SIG-M5 (cell line): ENCODE results near the gene KRT4.

Experiments
- DNase-seq: peaks from one replicate; lab custom pipeline; 2025; lab: John Stamatoyannopoulos, UW

KRT4 gene

DNA sequence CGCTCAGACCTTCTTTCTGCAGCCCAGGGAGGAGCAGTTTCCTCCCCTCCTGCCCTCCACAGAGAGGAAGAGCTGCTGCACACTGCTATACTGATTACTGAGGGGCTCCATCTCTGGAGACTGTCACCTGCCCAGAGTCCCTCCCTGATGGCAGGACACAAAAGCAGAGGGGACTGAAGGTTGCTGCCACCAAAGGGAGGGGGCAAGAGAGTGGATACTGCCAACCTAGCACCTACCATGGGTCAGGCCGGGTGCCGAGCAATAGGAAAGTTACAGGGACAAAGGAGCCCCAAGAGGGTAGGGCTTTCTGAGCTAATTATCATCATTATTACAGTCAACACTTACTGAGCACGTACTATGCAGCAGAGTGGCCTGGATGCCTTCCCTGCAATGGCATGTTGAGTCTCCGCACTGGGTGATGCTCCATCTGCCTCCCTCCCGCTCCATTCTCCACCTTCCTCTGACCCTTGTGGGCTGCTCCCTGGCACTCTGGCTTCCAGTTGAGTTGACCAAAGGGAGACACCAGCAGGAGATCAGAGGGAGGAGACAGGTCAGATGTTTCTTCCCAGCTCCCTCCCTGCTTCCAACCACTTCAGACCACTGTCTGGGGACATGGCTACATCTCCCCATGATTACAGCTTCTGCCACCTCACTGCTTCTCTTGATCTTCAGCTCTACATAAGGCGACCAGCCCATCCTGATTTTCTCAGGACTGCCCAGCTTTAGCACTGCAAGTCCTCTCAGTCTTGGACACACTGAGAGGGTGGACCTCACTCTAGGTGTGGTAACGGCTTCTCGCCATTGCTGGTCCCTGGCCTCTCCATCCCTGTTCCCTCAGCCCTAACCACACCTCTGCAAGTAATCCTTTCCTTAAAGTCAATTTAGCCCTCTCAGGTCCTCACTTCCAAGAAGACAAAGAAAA lies 22.8 kb upstream of the KRT4 start:
- DNase-seq = no peak

DNA sequence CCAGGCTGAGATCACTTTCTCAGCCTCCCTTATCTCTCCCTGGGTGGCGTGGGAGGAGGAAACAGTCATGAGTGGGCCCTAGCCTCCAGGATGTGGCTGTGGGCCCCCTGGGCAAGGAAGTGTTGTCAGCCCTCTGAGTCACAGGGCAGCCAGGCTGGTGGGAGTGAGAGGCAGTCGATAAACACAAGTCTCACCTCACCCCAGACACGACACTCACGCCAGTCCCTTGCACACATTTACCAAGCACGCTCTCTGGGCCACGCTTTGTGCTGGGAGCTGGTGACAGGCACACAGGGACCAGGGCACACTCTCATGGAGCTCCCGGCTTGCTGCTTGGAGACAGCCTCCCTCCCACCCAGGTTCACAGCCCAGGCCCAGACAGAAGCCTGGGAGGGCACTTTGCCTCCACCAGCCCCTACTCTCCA lies 22.1 kb upstream of the KRT4 start:
- no peak for DNase-seq

DNA sequence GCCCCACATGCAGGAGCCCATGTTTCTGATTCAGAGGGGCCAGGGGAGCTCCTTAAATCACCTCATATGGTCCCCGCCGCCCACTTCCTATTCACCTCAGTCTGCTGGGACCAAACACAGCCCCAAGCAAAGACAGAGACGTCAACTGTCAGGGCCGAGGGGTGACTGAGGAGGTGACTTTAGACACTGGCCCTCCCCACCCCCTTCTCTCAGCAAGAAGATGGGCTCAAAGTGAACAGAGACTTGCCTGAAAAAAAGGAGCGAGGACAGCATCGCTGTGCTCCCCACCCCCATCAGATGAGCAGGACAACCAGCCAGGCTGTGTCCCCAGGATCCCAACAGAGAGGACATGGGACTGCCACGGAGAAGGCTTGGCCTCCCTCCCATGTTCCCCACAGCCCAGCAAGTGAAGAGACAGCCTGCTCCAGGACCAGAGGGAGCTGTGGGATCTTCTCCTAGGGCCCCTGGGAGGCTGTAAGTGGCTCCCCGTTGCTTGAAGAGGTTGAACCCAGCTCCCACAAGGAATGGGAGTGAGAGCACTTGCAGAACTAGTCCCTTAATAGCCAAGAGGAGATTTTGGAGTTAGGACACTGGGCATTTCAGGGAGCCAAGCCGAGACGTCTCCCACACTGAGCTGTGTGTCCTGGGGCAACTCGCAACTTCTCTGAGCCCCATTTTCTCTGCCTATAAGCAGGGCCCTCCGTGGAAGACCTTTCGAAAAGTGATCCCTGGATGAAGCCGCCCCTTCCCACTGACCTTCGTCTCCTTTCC lies 21.5 kb upstream of the KRT4 start:
- DNase-seq = no peak

DNA sequence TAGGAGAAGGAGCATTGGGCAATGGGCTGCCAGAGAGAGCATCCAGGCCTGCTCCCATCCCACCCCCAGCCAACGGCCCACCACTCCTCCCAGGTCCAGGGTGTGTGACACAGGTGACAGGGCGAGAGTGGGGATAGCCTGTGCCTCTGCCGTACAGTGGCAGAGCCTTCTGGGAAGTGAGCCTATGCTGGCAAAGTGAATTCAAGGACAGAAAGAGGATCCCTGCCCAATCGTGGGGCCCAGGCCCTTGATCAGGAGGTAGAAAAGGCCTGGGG lies 20.7 kb upstream of the KRT4 start:
- DNase-seq = no peak

DNA sequence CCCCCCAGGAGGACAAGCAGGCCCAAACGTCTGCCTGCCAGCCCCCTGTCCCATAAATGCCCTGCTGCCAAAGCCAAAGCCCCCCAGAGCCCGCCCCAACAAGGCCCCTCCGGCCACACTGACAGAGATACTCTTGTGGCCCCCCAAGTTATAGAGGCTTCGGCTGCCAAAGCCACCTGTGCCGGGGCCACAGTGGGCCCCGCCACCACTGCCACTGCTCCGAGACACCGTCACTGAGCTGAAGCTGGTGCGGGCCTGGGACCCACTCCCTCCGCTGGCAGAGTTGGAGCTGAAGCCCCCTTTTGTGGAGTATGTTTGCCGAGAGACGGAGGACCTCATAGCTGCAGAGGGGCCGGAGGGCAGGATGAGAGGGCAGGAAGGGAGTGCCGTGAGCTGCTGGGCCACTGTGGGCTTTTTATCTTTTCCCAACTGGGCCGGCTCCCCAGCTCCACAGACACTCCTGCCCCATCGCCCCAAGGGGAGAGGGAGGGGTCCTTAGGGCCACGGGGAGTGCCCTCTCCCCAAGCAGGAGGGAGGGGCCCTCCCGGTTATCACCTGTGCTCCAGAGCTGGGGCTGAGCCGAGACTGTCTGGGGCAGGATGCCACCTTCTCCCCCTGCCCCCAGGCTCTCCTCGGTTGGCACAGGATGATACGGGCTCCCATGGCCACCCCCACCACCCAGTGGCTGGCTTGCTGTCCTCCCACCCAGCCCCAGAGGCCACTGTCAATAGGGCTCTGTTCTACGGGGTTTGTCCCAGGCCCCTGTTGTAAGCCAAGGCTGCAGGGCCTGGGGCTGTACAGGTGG lies 20.2 kb upstream of the KRT4 start, which contains the start of gene KRT79:
Gene KRT79, minus strand, starts transcription at position 390 of the 805 bp plus-strand sequence. Its CDS starts 51 bp downstream, at position 339.
- DNase-seq = no peak

DNA sequence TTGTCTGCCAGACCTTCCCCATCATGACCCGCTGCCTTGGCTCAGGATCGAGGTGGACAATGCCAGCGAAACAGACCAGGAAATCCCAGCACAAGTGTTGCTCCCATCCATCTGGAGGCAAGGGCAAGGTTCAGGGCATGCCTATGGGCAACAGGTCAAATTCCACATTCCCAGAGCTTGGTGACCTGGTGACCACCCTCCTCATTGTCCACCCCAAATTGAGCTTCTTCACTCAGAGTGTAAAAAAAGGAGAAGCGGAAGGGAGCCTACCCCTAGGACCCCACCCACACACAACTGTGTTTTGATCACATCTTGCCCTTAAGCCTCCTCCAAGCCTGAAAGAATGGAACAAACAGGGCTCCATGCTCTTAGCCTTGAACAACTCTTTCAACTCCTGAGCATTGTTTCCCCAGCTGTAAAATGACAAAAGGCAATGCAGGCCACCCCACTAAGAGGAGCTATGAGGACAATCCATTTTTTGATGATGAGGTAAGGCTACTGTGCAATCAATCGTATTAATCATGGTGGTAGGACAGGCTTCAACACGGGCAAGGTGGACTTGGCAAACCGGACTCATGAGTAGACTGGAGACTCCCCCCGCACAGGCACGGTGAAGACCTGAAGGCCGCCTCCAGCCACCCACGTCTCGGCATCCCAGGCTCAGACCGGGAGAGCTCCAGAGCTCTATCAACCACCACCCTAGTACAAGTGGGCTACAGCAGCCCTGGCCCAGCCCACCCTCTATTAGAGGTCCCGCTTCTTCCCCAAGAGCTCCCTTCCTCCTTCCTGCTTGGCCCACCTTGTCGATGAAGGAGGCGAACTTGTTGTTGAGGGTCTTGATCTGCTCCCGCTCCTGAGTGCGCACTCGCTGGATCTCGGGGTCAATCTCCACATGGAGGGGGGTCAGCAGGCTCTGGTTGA lies 19.3 kb upstream of the KRT4 start:
- DNase-seq = no peak

DNA sequence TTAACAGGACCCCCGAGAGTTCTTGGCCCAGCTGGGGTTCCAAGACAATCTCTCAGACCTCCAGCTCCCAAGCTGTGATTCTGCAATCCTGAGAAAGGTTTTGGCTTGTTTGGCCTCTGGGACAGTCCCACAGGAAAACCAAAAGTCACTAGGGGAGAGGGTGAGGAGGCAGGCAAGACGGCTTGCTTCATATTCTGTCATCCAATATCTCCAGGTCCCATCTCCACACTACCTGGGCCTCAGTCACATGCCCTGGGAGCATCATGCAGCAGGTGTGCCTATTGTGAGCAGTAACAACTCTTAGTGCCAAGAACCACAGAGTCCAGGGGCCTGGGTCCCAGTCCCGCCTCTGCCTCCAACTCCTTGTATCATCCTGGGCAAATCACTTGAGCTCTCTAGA lies 18.5 kb upstream of the KRT4 start:
- no peak for DNase-seq

DNA sequence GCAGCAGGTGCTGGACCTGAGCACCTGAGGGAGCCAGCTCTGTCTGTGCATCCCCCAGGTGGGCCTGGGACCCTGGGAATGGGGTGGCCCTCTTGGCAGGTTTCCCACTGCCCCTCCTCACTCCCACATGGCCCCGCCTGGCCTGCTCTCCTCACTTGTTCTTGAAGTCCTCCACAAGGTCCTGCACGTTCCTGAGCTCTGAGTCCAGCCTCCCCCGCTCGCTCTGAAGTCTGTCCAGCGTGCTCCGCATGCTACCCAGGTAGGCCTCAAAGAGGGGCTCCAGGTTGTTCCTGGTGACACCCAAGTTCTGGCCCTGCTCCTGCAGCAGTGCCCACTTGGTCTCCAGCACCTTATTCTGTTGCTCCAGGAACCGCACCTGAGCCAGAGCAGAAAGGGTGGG lies 17.3 kb upstream of the KRT4 start:
- no peak for DNase-seq

DNA sequence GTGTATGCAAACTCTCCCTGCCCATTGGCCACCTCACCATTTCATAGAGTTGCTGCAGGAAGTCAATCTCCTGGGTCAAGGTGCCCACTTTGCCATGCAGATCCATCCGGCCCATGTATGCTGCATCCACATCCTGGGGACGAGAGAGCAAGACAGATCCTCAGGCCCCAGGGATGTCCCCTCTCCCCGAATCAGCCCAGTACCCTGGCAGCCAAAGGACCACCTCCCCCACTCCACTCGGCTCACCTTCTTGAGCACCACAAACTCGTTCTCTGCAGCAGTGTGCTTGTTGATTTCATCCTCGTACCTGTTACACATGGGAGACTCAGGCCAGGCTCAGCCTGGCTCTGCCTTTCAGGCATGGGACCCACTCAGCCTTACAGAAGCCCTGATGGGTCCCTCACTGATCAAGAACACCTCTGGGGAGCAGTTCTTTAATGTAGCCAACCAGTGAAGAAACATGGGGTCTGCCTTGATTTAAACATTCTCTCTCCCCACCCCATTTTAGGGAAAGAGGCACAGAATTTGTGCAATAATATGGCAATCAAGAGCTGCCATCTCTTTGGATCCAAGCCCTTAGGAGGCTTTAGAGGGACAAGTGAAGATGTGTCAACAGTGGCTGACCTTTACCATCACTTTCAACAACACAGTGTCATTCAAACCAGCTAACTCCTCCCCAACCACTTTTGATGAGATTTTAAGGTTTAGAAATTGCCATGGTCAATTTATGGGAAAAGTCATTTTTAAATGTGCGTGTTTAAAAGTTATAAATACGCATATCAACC lies 16.3 kb upstream of the KRT4 start:
- no peak for DNase-seq

DNA sequence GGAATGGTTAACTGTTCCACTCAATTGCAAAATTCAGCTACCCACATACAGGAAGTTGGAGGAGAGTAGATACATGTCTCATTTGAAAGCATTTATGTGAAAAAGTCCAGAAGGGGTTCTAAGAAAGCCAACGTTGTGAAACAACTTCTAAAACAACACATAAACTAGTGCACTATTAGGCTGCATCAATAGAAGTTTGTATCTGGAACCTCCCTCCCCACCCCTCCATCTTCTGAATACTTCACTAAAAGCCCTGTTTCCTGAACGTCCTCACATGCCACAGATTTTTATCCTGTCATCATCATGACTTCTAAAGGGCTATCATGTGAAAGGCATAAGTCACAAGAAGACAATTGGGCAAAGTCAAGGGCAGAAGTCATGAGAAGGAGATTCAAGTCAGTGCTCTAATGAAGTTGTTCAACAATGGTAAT lies 14.7 kb upstream of the KRT4 start:
- DNase-seq = no peak

DNA sequence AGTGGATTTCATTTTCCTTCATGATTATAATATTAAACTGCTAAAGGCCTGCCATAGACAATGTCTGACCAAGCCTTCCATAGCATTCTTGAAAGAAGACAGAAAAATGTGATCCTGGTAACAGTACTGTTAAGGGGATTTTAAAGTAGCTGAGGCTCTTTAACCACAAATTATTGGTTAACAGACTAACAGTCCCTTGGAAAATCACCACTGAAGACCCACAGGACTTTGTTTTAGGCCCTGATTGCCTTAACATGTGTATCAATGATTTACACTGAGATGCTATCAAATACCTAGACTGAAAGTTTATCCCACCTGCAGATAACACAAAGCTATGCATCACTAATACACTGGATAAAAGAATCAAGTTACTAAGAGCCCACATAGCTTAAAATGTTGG lies 14.2 kb upstream of the KRT4 start:
- DNase-seq = no peak

DNA sequence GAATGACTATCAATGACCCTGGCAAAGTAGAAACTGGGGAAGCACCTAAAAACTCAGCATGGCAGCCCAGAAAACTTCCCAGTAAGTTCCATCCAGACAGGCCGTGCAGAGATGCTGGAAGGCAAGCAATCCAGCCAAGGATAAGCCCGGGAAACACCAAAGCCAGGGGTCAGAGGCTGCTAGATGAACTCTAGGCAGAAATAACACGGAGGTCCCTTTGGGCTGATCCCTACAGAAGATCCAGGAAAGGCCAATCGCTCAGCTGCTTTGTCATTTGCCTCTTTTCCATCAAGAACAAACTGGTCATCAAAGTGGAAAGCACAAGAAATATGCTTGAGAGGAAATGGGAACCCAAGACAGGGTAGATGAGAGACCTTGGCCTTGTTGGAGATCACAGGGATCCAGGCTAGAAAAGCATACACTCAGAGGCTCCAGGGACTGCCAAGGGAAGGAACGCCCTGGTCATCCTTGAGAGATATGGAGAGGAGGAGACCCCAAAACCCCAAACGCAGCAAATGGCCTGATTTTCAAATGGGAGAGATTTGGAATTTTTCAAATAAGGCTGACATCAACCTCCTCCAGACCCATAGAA lies 13.7 kb upstream of the KRT4 start:
- DNase-seq = no peak

DNA sequence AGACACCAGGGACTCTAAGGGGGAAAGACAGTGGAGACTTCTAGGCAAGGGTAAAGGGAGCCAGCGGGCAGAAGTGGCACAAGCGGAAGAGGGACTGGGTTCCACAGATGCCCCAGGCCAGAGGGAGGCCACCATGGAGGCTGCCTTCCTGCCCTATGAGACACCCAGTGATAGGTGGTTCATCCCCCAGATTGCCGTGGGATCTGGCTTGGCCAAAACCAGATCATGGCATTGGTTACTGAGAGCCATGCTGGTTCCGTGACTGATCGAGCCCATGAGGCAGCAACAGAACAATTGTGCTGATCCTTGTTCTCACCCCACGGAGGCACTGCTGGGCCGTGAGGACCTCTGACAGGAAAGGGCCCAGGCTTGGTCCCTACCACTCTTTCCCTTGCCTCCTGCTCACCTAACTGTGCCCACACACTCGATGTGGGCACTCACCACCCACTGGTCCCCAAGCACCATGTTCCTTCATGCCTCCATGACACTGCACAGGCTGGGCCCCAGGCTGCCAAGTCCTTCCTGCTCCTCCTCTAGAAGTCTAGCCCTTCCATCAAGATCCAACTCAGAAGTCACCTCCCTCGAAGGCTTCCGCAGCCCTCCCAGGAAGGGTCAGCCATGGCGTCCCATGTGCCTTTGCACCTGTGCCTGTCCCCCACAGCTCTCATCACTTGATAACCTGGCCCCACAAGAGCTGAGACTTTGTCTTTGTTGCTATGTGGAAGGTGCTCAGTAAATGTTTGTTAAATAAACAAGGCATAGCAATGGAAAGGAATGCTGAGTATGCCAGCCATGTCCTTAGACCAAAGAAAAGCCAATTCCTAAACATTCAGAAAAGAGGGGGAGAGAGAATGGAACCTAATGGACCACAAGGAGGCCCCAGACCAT lies 12.9 kb upstream of the KRT4 start:
- DNase-seq = no peak

DNA sequence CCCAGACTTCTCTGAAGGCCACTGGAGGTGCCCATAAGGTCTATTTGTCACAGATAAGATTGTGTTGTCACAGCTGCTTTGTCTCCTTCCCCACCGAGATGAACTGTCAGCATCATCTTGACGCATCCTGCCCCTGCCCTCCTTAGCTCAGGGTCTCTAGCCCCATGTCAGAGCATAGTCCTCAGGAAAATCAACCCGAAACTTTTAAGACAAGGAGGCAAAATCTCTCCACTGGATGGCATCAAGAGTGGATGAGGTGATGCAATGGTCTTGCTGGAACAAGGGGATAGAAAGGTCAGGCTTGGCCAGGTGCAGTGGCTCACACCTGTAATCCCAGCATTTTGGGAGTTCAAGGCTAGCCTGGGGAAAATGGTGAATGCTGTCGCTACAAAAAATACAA lies 12.0 kb upstream of the KRT4 start:
- no peak for DNase-seq

DNA sequence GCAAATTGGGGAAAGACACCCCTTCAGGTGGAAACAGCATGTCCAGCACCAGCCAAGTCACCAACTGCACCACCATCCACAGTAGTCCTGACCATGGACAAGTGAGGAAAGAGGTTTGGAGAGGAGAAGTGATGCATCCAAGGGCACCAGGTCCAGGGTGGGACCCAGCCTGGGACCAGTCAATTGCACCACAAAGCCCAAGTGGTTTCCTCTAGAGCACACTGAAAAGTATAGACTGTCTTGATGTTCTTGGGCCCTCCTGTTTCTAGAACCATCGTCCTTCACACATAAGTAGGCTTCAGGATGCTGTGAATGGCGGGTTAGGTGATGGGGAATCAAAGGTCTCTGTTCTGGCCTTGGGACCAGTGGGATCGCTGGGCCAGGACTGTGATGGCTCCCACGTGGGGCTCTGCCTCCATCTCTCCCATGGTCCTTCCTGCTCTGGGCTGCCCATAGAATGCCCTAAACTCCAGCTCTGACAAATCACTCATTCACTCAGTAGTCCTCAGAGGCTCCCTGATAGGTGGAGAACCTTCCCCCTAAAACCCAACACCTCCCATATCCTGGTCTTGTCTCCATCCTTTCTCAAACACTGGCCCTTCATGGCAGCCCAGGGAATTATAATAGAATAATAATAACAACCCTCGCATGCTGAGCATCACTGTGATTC lies 11.0 kb upstream of the KRT4 start:
- DNase-seq = no peak

DNA sequence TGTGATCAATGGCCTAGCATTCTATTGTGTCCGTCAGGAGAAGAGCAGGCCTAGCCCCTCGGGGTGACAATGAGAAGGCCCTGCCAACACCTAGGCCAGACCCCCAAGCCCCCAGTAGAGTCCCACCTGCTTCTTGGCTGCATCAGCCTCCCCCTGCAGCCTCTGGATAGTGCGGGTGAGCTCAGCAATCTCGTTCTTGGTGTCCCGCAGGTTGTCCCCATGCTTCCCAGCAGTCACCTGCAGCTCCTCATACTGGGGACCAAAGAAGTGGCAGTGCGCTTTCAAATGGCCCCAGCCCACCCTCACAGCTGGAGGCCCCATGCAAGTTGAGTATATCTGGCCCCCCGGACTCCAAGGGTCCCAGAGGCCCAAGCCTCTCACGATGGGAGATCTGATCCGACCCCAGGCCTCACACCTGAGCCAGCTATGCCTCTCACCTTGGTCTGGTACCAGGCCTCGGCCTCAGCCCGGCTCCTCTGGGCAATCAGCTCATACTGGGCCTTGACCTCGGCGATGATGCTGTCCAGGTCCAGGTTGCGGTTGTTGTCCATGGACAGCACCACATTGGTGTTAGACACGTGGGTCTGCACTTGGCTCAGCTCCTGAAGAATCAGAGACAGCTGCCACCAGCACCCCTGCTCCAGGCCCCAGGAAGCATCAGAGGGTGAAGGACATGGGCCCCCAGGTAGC lies 10.0 kb upstream of the KRT4 start:
- no peak for DNase-seq

DNA sequence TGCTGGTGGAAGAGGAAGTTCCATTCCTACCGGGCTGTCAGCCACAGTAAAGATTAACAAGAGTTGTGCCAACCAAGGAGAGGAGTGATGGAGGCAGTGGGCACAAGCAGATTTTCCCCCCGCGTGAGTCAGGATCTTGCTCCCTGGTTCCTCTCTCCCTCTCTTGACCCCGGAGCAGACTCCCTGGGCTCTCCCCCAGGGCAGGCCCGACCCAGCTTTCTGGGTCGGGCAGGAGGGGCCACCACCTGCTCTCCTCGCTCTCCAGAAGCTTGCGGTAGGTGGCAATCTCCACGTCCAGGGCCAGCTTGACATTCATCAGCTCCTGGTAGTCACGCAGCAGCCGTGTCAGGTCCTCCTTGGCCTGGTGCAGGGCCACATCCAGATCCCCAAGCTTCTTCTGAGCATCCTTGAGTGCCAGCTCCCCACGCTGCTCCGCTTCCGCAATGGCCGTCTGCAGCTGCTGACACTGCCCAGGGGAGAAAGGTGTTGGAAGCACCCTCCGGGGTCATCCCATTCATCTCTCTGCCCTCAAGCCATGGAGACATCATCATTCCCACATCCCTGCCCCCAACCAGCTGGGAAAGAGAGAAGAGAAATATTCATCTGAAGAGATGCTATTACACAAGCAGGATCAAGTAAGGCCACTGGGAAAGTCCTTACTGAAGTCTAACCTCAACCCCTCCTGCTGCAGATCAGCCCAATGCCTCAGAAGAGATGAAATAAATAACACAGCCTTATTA lies 9.0 kb upstream of the KRT4 start:
- no peak for DNase-seq
